ENCODE measurements around the gene TEX54. TPM values are rescaled to one million over a fixed set of nuclear protein-coding genes. Genes with fewer than 3 reads are reported as not detected.

Gene TEX54
- total RNA-seq, 4 donors from 2014 or later = not detected

- intact Hi-C loops (cut with DNase I; ENCODE audit: low total_unique reads) (loop anchor here (1.0 kb wide), 1 partner anchor 72 kb away; no protein-coding TSS in a partner anchor), in situ Hi-C loops (cut with MboI; ENCODE audit: low pct_ligation_motif_present in 1 of 4, low pct_unique_long_range_greater_than_20kb in 1 of 4, low sequenced_read_pairs in 3 of 4) (loop anchor here in 2 of 4 donors (25.0 kb wide), 2 partner anchors 271 to 471 kb away; partner anchors contain the start of gene TUT1 (in 1 of the 2))
- peaks cover 0 to 7% (median 3%) of the 10 kb centered on the region in 4 donors for H3K36me3 ChIP-seq
- H3K4me3 ChIP-seq = no peak overlapping the region
- peaks cover 11 to 45% (median 22%) of the 10 kb centered on the region in 4 donors for H3K4me1 ChIP-seq
- no peaks in the 10 kb centered on the region for H3K27me3 ChIP-seq
- H3K9me3 ChIP-seq = no peaks in the 10 kb centered on the region
- no peak for TF ChIP-seq POLR2A (IDR thresholded peaks at IDR 0.05)
- no peak for TF ChIP-seq EP300 (IDR thresholded peaks at IDR 0.05; ENCODE audit: low read depth)
- TF ChIP-seq POLR2AphosphoS5 (IDR thresholded peaks at IDR 0.05) = no peak
- TF ChIP-seq CTCF (IDR thresholded peaks at IDR 0.05) = no peak
- H3K27ac ChIP-seq = peak overlapping the region in 1 of 4 donors; percentile 83
- 77 to 81% methylated on average over 6 to 7 of the region's 7 CpGs for WGBS, 2 donors (ENCODE audit: low coverage in 1 of 2)
- DNase-seq = no peak
Observed at GRCh38 chr11:62858201-62858600, 25.6 kb upstream of the TEX54 start.

- Histone ChIP-seq H3K4me3 (no peak overlapping the region), H3K9me3 (no peaks in the 10 kb centered on the region), H3K36me3 (peaks cover 0 to 13% (median 7%) of the 10 kb centered on the region in 4 donors), H3K27ac (peak overlapping the region in 2 of 4 donors; percentile 15 to 83), H3K27me3 (no peaks in the 10 kb centered on the region), H3K4me1 (peaks cover 11 to 46% (median 24%) of the 10 kb centered on the region in 4 donors)
- intact Hi-C loops (cut with DNase I; ENCODE audit: low total_unique reads) (no loop called here), in situ Hi-C loops (cut with MboI; ENCODE audit: low pct_ligation_motif_present in 1 of 4, low pct_unique_long_range_greater_than_20kb in 1 of 4, low sequenced_read_pairs in 3 of 4) (loop anchor here in 2 of 4 donors (25.0 kb wide), 2 partner anchors 270 to 470 kb away; partner anchors contain the start of gene TUT1 (in 1 of the 2))
- no peak for TF ChIP-seq POLR2AphosphoS5 (IDR thresholded peaks at IDR 0.05)
- no peak for TF ChIP-seq POLR2A (IDR thresholded peaks at IDR 0.05)
- no peak for TF ChIP-seq CTCF (IDR thresholded peaks at IDR 0.05)
- no peak for TF ChIP-seq EP300 (IDR thresholded peaks at IDR 0.05; ENCODE audit: low read depth)
- no peak for DNase-seq
- WGBS, 2 donors (ENCODE audit: low coverage in 1 of 2) = 43 to 59% methylated on average over 1 to 2 of the region's 2 CpGs
Observed at GRCh38 chr11:62857541-62857982, 24.9 kb upstream of the TEX54 start.

GRCh38 chr11:62856333-62856895, 23.8 kb upstream of the TEX54 start:
- in situ Hi-C loops (cut with MboI; ENCODE audit: low pct_ligation_motif_present in 1 of 4, low pct_unique_long_range_greater_than_20kb in 1 of 4, low sequenced_read_pairs in 3 of 4) (loop anchor here in 2 of 4 donors (25.0 kb wide), 2 partner anchors 269 to 469 kb away; partner anchors contain the start of gene TUT1 (in 1 of the 2)), intact Hi-C loops (cut with DNase I; ENCODE audit: low total_unique reads) (no loop called here)
- no peak for DNase-seq
- Histone ChIP-seq H3K4me3 (peak overlapping the region; percentile 51 to 74 (median 70)), H3K27ac (peak overlapping the region; percentile 83 to 89 (median 84)), H3K36me3 (peaks cover 0 to 23% (median 10%) of the 10 kb centered on the region in 4 donors), H3K9me3 (no peaks in the 10 kb centered on the region), H3K4me1 (peaks cover 11 to 43% (median 24%) of the 10 kb centered on the region in 4 donors), H3K27me3 (no peaks in the 10 kb centered on the region)
- 1 to 2% methylated on average over 14 to 19 of the region's 20 CpGs for WGBS, 2 donors (ENCODE audit: low coverage in 1 of 2)
- TF ChIP-seq POLR2A (IDR thresholded peaks at IDR 0.05) (no peak), EP300 (IDR thresholded peaks at IDR 0.05; ENCODE audit: low read depth) (no peak), CTCF (IDR thresholded peaks at IDR 0.05) (no peak), POLR2AphosphoS5 (IDR thresholded peaks at IDR 0.05) (no peak)

GRCh38 chr11:62855571-62856332, 23.1 kb upstream of the TEX54 start:
- TF ChIP-seq POLR2AphosphoS5 (IDR thresholded peaks at IDR 0.05) (peak; percentile 98 to 99 (median 99)), CTCF (IDR thresholded peaks at IDR 0.05) (peak in 1 of 5 experiments; percentile 27), EP300 (IDR thresholded peaks at IDR 0.05; ENCODE audit: low read depth) (no peak), POLR2A (IDR thresholded peaks at IDR 0.05) (peak; percentile 99)
- no peaks in the 10 kb centered on the region for H3K9me3 ChIP-seq
- 0 to 1% methylated on average over 9 to 46 of the region's 54 CpGs for WGBS, 2 donors (ENCODE audit: low coverage in 1 of 2)
- peaks cover 11 to 43% (median 24%) of the 10 kb centered on the region in 4 donors for H3K4me1 ChIP-seq
- H3K27me3 ChIP-seq = no peaks in the 10 kb centered on the region
- in situ Hi-C loops (cut with MboI; ENCODE audit: low pct_ligation_motif_present in 1 of 4, low pct_unique_long_range_greater_than_20kb in 1 of 4, low sequenced_read_pairs in 3 of 4) (loop anchor here in 2 of 4 donors (25.0 kb wide), 2 partner anchors 268 to 468 kb away; partner anchors contain the start of gene TUT1 (in 1 of the 2)), intact Hi-C loops (cut with DNase I; ENCODE audit: low total_unique reads) (no loop called here)
- H3K36me3 ChIP-seq = peaks cover 0 to 23% (median 10%) of the 10 kb centered on the region in 4 donors
- peak overlapping the region; percentile 83 to 89 (median 85) for H3K27ac ChIP-seq
- peak; percentile 98 for DNase-seq
- peak overlapping the region; percentile 51 to 74 (median 70) for H3K4me3 ChIP-seq
